ENCODE measurements around the gene NUPR1.

DNA sequence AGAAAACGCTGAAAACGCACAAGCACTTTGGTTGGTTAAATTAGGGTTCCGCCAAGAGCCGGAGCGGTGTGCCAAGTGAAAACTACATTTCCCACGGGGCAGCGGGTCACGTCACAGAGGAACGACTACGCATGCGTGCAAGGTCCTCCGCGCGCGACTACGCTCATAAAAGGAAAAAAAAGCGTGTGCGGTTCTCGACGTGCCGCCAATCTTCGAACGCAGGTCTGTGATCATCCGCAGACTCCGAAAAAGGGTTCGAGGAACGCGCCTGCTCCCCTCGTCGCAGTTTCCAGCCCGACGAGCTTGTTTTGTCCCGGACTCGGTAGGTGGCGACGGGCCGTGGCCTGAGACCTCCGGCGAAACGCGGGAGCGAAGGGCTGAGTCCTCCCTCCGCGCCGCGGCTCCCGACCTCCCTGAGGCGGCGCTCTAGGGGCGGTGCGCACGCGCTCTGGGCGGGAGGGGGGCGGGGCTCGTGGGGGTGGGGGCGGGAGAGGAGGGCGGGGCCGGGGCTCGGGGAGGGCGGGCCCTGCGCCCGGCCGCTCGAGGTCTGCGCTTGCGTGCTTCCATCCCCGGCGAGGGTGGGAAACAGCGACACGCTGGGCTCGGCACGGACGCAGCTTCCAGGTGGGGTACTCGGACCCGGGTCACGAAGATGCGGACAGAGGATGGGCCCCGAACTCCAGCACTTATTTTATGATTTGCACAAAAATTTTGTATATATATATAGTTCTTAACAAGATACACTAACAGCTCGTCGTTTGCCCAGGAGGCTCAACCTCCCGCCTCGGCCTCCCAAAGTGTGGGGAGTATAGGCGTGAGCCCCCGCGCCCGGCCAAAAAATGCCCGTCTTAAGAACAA, 15.2 kb upstream of the NUPR1 start, which contains the start of gene SGF29:
- peak; percentile 95 for TF ChIP-seq POLR2A (IDR thresholded peaks at IDR 0.05; ENCODE audit: low read depth, low read length)
- TF ChIP-seq TAF1 (IDR thresholded peaks at IDR 0.05; ENCODE audit: low read depth, low read length): 0 out of 2 replicates have a peak, but pooled peaks have one; percentile 35
- TF ChIP-seq SPI1 (IDR thresholded peaks at IDR 0.05; ENCODE audit: low read depth, low read length): no peak
- peak; percentile 94 for TF ChIP-seq POLR2AphosphoS5 (IDR thresholded peaks at IDR 0.05; ENCODE audit: low read depth, low read length)
- no peak for TF ChIP-seq PAX5 (IDR thresholded peaks at IDR 0.05; ENCODE audit: insufficient read depth, low read length, severe bottlenecking)
- TF ChIP-seq POU2F2 (IDR thresholded peaks at IDR 0.05; ENCODE audit: low read depth, low read length): no peak; the same call in none of the 2 replicates

Data from GM12891 (cell line).